SKM-1 treated with dmso at 0.1 percent for 144 hours (cell line): ENCODE results near the gene BICDL2.
A peak's percentile ranks its signal among the peaks of the same experiment; 100 is the strongest.

Experiments
- DNase-seq: peaks from one replicate; lab custom pipeline; 2025; ENCODE audit not compliant: unreplicated experiment; lab: John Stamatoyannopoulos, UW

The BICDL2 gene

GRCh38 chr16:3013491-3013951 is 23.2 kb downstream of the BICDL2 start:
- DNase-seq = no peak

- no peak for DNase-seq
Measured at GRCh38 chr16:3012828-3013420, 23.8 kb downstream of the BICDL2 start, which contains the start of gene CLDN9. Gene CLDN9, plus strand, starts transcription at chr16:3012923. Its CDS starts 440 bp downstream, at chr16:3013363.

GRCh38 chr16:3012246-3012645 is 24.5 kb downstream of the BICDL2 start:
- no peak for DNase-seq

GRCh38 chr16:3010510-3010909 is 26.2 kb downstream of the BICDL2 start:
- DNase-seq = no peak

GRCh38 chr16:3009568-3010390 is 27.0 kb downstream of the BICDL2 start:
- no peak for DNase-seq

GRCh38 chr16:3008690-3009037 is 28.1 kb downstream of the BICDL2 start:
- DNase-seq = no peak

GRCh38 chr16:3007957-3008689 is 28.6 kb downstream of the BICDL2 start:
- DNase-seq = peak; percentile 64

GRCh38 chr16:3007059-3007956 is 29.4 kb downstream of the BICDL2 start:
- peak; percentile 54 for DNase-seq

GRCh38 chr16:3004781-3005284 is 31.9 kb downstream of the BICDL2 start:
- DNase-seq = no peak

GRCh38 chr16:3004319-3004718 is 32.4 kb downstream of the BICDL2 start:
- DNase-seq = no peak

- peak; percentile 98 for DNase-seq
Measured at GRCh38 chr16:3003582-3004270, 33.0 kb downstream of the BICDL2 start.

GRCh38 chr16:3001316-3001715 is 35.4 kb downstream of the BICDL2 start:
- DNase-seq = no peak

GRCh38 chr16:3000540-3000939 is 36.2 kb downstream of the BICDL2 start:
- no peak for DNase-seq

GRCh38 chr16:2999929-3000328 is 36.8 kb downstream of the BICDL2 start:
- no peak for DNase-seq

GRCh38 chr16:2996298-2996697 is 40.4 kb downstream of the BICDL2 start:
- DNase-seq = no peak

- no peak for DNase-seq
Measured at GRCh38 chr16:2992383-2993081, 44.2 kb downstream of the BICDL2 start.

- DNase-seq = no peak
Measured at GRCh38 chr16:2991566-2992261, 45.0 kb downstream of the BICDL2 start.

- DNase-seq = no peak
Measured at GRCh38 chr16:2990891-2991290, 45.9 kb downstream of the BICDL2 start.

GRCh38 chr16:2988590-2989099 is 48.1 kb downstream of the BICDL2 start:
- no peak for DNase-seq
